ENCODE measurements around the gene VAX1.

GRCh38 chr10:117162093-117163060 is 24.3 kb upstream of the VAX1 start:
- no peak for TF ChIP-seq POLR2AphosphoS5 (IDR thresholded peaks at IDR 0.05)
- no peak for TF ChIP-seq CTCF (IDR thresholded peaks at IDR 0.05)
- TF ChIP-seq EP300 (IDR thresholded peaks at IDR 0.05), result no peak
